Measurements from ENCODE around the gene FLRT1.
A peak's percentile ranks its signal among the peaks of the same experiment; 100 is the strongest.

Gene FLRT1

GRCh38 chr11:64023712-64024710, 11.7 kb upstream of the FLRT1 start:
- DNase-seq (ENCODE audit: low read depth): no peak

- no peak for DNase-seq (ENCODE audit: low read depth)
Observed at GRCh38 chr11:64025205-64025604, 10.5 kb upstream of the FLRT1 start.

GRCh38 chr11:64026575-64027205, 9.0 kb upstream of the FLRT1 start:
- DNase-seq (ENCODE audit: low read depth): no peak

- no peak for DNase-seq (ENCODE audit: low read depth)
Observed at GRCh38 chr11:64027651-64028397, 7.9 kb upstream of the FLRT1 start.

- DNase-seq (ENCODE audit: low read depth): no peak
Observed at GRCh38 chr11:64028398-64029115, 7.2 kb upstream of the FLRT1 start.

GRCh38 chr11:64029773-64030172, 6.0 kb upstream of the FLRT1 start:
- no peak for DNase-seq (ENCODE audit: low read depth)

- DNase-seq (ENCODE audit: low read depth): no peak
Observed at GRCh38 chr11:64031001-64031400, 4.7 kb upstream of the FLRT1 start.

- DNase-seq (ENCODE audit: low read depth): peak; percentile 51
Observed at GRCh38 chr11:64032050-64032449, 3.7 kb upstream of the FLRT1 start.

GRCh38 chr11:64034411-64034811, 1.3 kb upstream of the FLRT1 start:
- DNase-seq (ENCODE audit: low read depth): no peak

- no peak for DNase-seq (ENCODE audit: low read depth)
Observed at GRCh38 chr11:64035081-64035524, 628 bp upstream of the FLRT1 start.

- DNase-seq (ENCODE audit: low read depth): peak; percentile 62
Observed at GRCh38 chr11:64036087-64037026, 626 bp downstream of the FLRT1 start.

- no peak for DNase-seq (ENCODE audit: low read depth)
Observed at GRCh38 chr11:64037027-64037634, 1.4 kb downstream of the FLRT1 start.

- DNase-seq (ENCODE audit: low read depth): no peak
Observed at GRCh38 chr11:64038500-64038899, 2.8 kb downstream of the FLRT1 start.

- no peak for DNase-seq (ENCODE audit: low read depth)
Observed at GRCh38 chr11:64039012-64039665, 3.4 kb downstream of the FLRT1 start.

- DNase-seq (ENCODE audit: low read depth): no peak
Observed at GRCh38 chr11:64040684-64041322, 5.1 kb downstream of the FLRT1 start.

GRCh38 chr11:64041846-64042245, 6.1 kb downstream of the FLRT1 start:
- DNase-seq (ENCODE audit: low read depth): no peak

- DNase-seq (ENCODE audit: low read depth): no peak
Observed at GRCh38 chr11:64042301-64042700, 6.6 kb downstream of the FLRT1 start.

- DNase-seq (ENCODE audit: low read depth): no peak
Observed at GRCh38 chr11:64043545-64043944, 7.8 kb downstream of the FLRT1 start.

- no peak for DNase-seq (ENCODE audit: low read depth)
Observed at GRCh38 chr11:64044730-64045393, 9.1 kb downstream of the FLRT1 start.
